Right forelimb (tissue), 1 donor: ENCODE results near the gene MOB1A.
"Not testable (repeated sequence)": the region's sequence is repeated elsewhere in the genome, so short reads cannot be mapped to it uniquely, and the experiment has no call there.

ENCODE experiments used
- DNase-seq: peaks from one replicate; pipeline ENCODE4 v3.0.0-alpha.2; 2018

The MOB1A gene

GRCh38 chr2:74147727-74148456 is 30.8 kb downstream of the MOB1A start, which contains the start of gene BOLA3:
Gene BOLA3, minus strand, starts transcription at chr2:74147912. Its CDS starts 38 bp downstream, at chr2:74147874.
- peak; percentile 91 for DNase-seq

- no peak for DNase-seq
Measured at GRCh38 chr2:74146929-74147726, 31.6 kb downstream of the MOB1A start.

- DNase-seq, result no peak
Measured at GRCh38 chr2:74142340-74142739, 36.3 kb downstream of the MOB1A start.

- no peak for DNase-seq
Measured at GRCh38 chr2:74138600-74139323, 39.9 kb downstream of the MOB1A start.

GRCh38 chr2:74137651-74138599 is 40.8 kb downstream of the MOB1A start:
- no peak for DNase-seq

GRCh38 chr2:74131901-74132300 is 46.8 kb downstream of the MOB1A start:
- no peak for DNase-seq

- DNase-seq, result no peak
Measured at GRCh38 chr2:74130211-74130995, 48.3 kb downstream of the MOB1A start.

GRCh38 chr2:74128206-74128605 is 50.5 kb downstream of the MOB1A start:
- DNase-seq, result no peak

- peak; percentile 2 for DNase-seq
Measured at GRCh38 chr2:74123955-74124354, 54.7 kb downstream of the MOB1A start.

GRCh38 chr2:74121846-74122245 is 56.8 kb downstream of the MOB1A start:
- not testable (repeated sequence) for DNase-seq

- peak; percentile 92 for DNase-seq
Measured at GRCh38 chr2:74119912-74120825, 58.5 kb downstream of the MOB1A start.

- DNase-seq, result peak; percentile 4
Measured at GRCh38 chr2:74119339-74119738, 59.3 kb downstream of the MOB1A start.

GRCh38 chr2:74111380-74111779 is 67.3 kb downstream of the MOB1A start:
- DNase-seq, result peak; percentile 9

GRCh38 chr2:74110537-74110936 is 68.1 kb downstream of the MOB1A start:
- DNase-seq, result peak; percentile 6

- peak; percentile 10 for DNase-seq
Measured at GRCh38 chr2:74109551-74109950, 69.1 kb downstream of the MOB1A start.

GRCh38 chr2:74107071-74107470 is 71.6 kb downstream of the MOB1A start:
- peak; percentile 37 for DNase-seq

- DNase-seq, result peak; percentile 36
Measured at GRCh38 chr2:74105413-74105812, 73.3 kb downstream of the MOB1A start.

- peak; percentile 17 for DNase-seq
Measured at GRCh38 chr2:74104839-74105238, 73.8 kb downstream of the MOB1A start.

- peak; percentile 17 for DNase-seq
Measured at GRCh38 chr2:74103763-74104162, 74.9 kb downstream of the MOB1A start.
